HepG2 (cell line): ENCODE data around the gene FBRSL1. TPM values are rescaled to one million over a fixed set of nuclear protein-coding genes. Genes with fewer than 3 reads are reported as not detected.

ENCODE experiments used
- ATAC-seq: fragments of 200-7000 bp; cut with Tn5 transposase; 3 replicates; pipeline ENCODE4 v1.9.1; 2020; ENCODE audit warnings: mild to moderate bottlenecking, moderate library complexity
- BruUV-seq: library from RNA; stranded (reverse); fragments of 400-500 nt; replicated peaks from 2 replicates; lab custom pipeline; 2021; lab: Mats Ljungman, UMichigan
- CTCF ChIA-PET: fragments of 300-600 bp; formaldehyde crosslinking; extraction: SDS; loops from one replicate; lab custom pipeline; 2021; ENCODE audit warnings: low total read pairs, inconsistent platforms, low intra/inter-chr PET ratio; lab: Yijun Ruan, JAX
- POLR2A ChIA-PET: fragments of 350-600 bp; sonication (Branson Sonifier 250); formaldehyde crosslinking; loops from one replicate; lab custom pipeline; 2020; ENCODE audit warnings: antibody characterized with exemption, inconsistent platforms; lab: Yijun Ruan, JAX
- DNase-seq: peaks from one replicate; pipeline ENCODE4 v3.0.0-alpha.2; 2015; ENCODE audit warnings: low spot score
- FAIRE-seq: peaks from 3 replicates; lab custom pipeline; 2011; peaks lifted over from hg19 to GRCh38; lab: Jason Lieb, UNC
- H2AFZ ChIP-seq: one replicate; pipeline ENCODE4 v1.6.1; 2011; ENCODE audit warnings: low read length, inconsistent platforms
- H3K27ac ChIP-seq: fragments of 300-600 bp; 3 replicates; pipeline ENCODE4 v1.8.0; 2011; ENCODE audit warnings: mixed run types, mild to moderate bottlenecking, mixed read lengths, low read length, inconsistent platforms; ENCODE audit not compliant: insufficient read depth; ENCODE audit errors: extremely low read length
- H3K27me3 ChIP-seq, 2 experiments: fragments of 200-600 bp in 1 of 2; 2 replicates in 1 of 2; 3 replicates in 1 of 2; pipeline versions ENCODE4 v1.6.0 to v1.8.0; 2011; ENCODE audit warnings: low read length in 2 of 2, mild to moderate bottlenecking in 2 of 2, moderate library complexity in 2 of 2, inconsistent platforms in 1 of 2; ENCODE audit not compliant: insufficient read depth in 2 of 2, control insufficient read depth in 1 of 2
- H3K36me3 ChIP-seq, 2 experiments: fragments of 200-600 bp in 1 of 2; replicated peaks in 1 of 2; 2 replicates in 1 of 2; 3 replicates in 1 of 2; pipeline versions ENCODE4 v1.5.1 to v1.8.0; 2011; ENCODE audit warnings: low read length in 2 of 2, inconsistent platforms in 1 of 2; ENCODE audit not compliant: insufficient read depth in 2 of 2, control insufficient read depth in 1 of 2
- H3K4me1 ChIP-seq: 2 replicates; pipeline ENCODE4 v1.5.1; 2012; ENCODE audit warnings: low read length, inconsistent platforms; ENCODE audit not compliant: insufficient read depth
- H3K4me2 ChIP-seq: 2 replicates; pipeline ENCODE4 v1.6.0; 2011; ENCODE audit warnings: low read depth, low read length, inconsistent platforms
- H3K4me3 ChIP-seq, 3 experiments: fragments of 200-600 bp in 1 of 3; sonication (generic), shearing (Covaris generic) in 1 of 3; replicated peaks in 1 of 3; 2 replicates each; pipeline ENCODE4 v1.5.1; 2011 to 2016; ENCODE audit warnings: low read length in 3 of 3, inconsistent platforms in 2 of 3, low read depth in 2 of 3, mild to moderate bottlenecking in 2 of 3, control low read depth in 1 of 3, mixed read lengths in 1 of 3; ENCODE audit not compliant: insufficient read depth in 1 of 3
- H3K79me2 ChIP-seq: one replicate; pipeline ENCODE4 v1.6.1; 2011; ENCODE audit warnings: low read length, inconsistent platforms; ENCODE audit not compliant: insufficient read depth
- H3K9ac ChIP-seq: 2 replicates; pipeline ENCODE4 v1.6.0; 2011; ENCODE audit warnings: mild to moderate bottlenecking, low read depth, low read length, inconsistent platforms; ENCODE audit not compliant: insufficient read depth
- H3K9me3 ChIP-seq: 2 replicates; pipeline ENCODE4 v1.5.1; 2012; ENCODE audit warnings: mild to moderate bottlenecking, low read length
- H4K20me1 ChIP-seq: 2 replicates; pipeline ENCODE4 v1.6.0; 2011; ENCODE audit warnings: inconsistent platforms, mild to moderate bottlenecking, low read length, moderate library complexity; ENCODE audit not compliant: insufficient read depth
- AKNA ChIP-seq: sonication (generic); formaldehyde crosslinking; IDR thresholded peaks from 2 replicates; pipeline ENCODE4 v1.4.0; 2020; ENCODE audit warnings: missing genetic modification reagents, borderline replicate concordance
- NFYC ChIP-seq: IDR thresholded peaks from 2 replicates; pipeline ENCODE4 v1.6.1; 2016; ENCODE audit warnings: missing genetic modification reagents, missing compliant biosample characterization
- RXRA ChIP-seq: sonication (generic); formaldehyde crosslinking; IDR thresholded peaks from 2 replicates; pipeline ENCODE4 v1.5.1; 2020; ENCODE audit warnings: missing genetic modification reagents
- SMARCC2 ChIP-seq: fragments of 450-650 bp; IDR thresholded peaks from 2 replicates; pipeline ENCODE4 v1.6.1; 2017; ENCODE audit warnings: antibody characterized with exemption, mild to moderate bottlenecking
- THAP8 ChIP-seq: sonication (generic); formaldehyde crosslinking; IDR thresholded peaks from 2 replicates; pipeline ENCODE4 v1.5.1; 2020; ENCODE audit warnings: missing genetic modification reagents, mild to moderate bottlenecking, borderline replicate concordance
- USF2 ChIP-seq, 2 experiments: sonication (generic) in 1 of 2; formaldehyde crosslinking in 1 of 2; IDR thresholded peaks; 2 replicates each; pipeline versions ENCODE4 v1.5.1 to v1.6.1; 2011 to 2020; ENCODE audit warnings: borderline replicate concordance in 1 of 2, low read depth in 1 of 2, low read length in 1 of 2, mild to moderate bottlenecking in 1 of 2, missing genetic modification reagents in 1 of 2, moderate library complexity in 1 of 2
- WGBS: methylation state at CpG from one replicate; pipeline ENCODE4 v1.1.6; 2017; ENCODE audit warnings: low lambda C conversion rate; 5-methylcytosine and 5-hydroxymethylcytosine counted together
- in situ Hi-C: cut with HindIII; loops from 2 replicates; pipeline ENCODE4 v1.10.0; 2017; ENCODE audit warnings: low pct_unique_long_range_greater_than_20kb; ENCODE audit not compliant: extremely low pct_ligation_motif_present
- intact Hi-C: fragments of 100-400 bp; cut with micrococcal nuclease; formaldehyde crosslinking; loops from one replicate; pipeline ENCODE4 v1.10.0; 2022; ENCODE audit not compliant: unreplicated experiment
- polyA plus RNA-seq, 8 experiments: library from polyadenylated mRNA; depleted of rRNA in 3 of 8; stranded (reverse) in 7 of 8; unstranded in 1 of 8; fragments of >200 nt; fragmentation: Illumina TruSeq in 4 of 8; extraction: Trizol in 4 of 8; gene quantifications; 2 replicates each; pipeline versions ENCODE4 v1.2.1 to v1.2.3, GENCODE V29; 2011 to 2016; ENCODE audit warnings: low read depth in 4 of 8, missing spikeins in 1 of 8, mixed read lengths in 1 of 8; ENCODE audit not compliant: insufficient read depth in 1 of 8
- total RNA-seq, 5 experiments: library from RNA; depleted of rRNA; stranded (reverse); fragments of >200 nt; fragmentation: Illumina TruSeq; extraction: Trizol; gene quantifications; 2 replicates each; pipeline ENCODE4 v1.2.3, GENCODE V29; 2016; ENCODE audit warnings: low read depth in 1 of 5

The FBRSL1 gene
- total and polyA plus RNA-seq, 2 of the 13 experiments (the other 11 are each of a cell fraction or from before 2014, with no cell fraction given), result 3.6 to 7.9 TPM

- ChIA-PET CTCF (no interaction called here), POLR2A (no interaction called here)
- H3K27ac ChIP-seq, result no peak overlapping the region
- DNase-seq, result no peak
- H3K36me3 ChIP-seq, result no peaks in the 10 kb centered on the region
- 80% methylated on average over 25 of the region's 48 CpGs for WGBS
- in situ Hi-C loops (no loop called here), intact Hi-C loops (no loop called here)
- TF ChIP-seq THAP8 (CRISPR knock-in tag), result no peak
- no peak overlapping the region for H3K4me2 ChIP-seq
- H3K9me3 ChIP-seq, result no peaks in the 10 kb centered on the region
- H3K4me1 ChIP-seq, result peaks cover 60% of the 10 kb centered on the region
- peaks cover 2 to 37% of the 10 kb centered on the region in 2 experiments; a peak in 4 of 5 replicates for H3K27me3 ChIP-seq
- ATAC-seq, result no peak
- H4K20me1 ChIP-seq, result no peaks in the 10 kb centered on the region
- H3K79me2 ChIP-seq, result no peaks in the 10 kb centered on the region
- no peak overlapping the region for H2AFZ ChIP-seq
- no peak for FAIRE-seq
- no peak overlapping the region for H3K4me3 ChIP-seq
- H3K9ac ChIP-seq, result no peak overlapping the region
- BruUV-seq, result no TSS peak
These were observed 47.8 kb upstream of the FBRSL1 start for GRCh38 chr12:132441871-132442863.

GRCh38 chr12:132443091-132443490, 46.9 kb upstream of the FBRSL1 start:
- Histone ChIP-seq H2AFZ (no peak overlapping the region), H3K27me3 (peaks cover 7 to 42% of the 10 kb centered on the region in 2 experiments), H3K36me3 (no peaks in the 10 kb centered on the region), H3K4me3 (no peak overlapping the region), H3K9me3 (no peaks in the 10 kb centered on the region), H4K20me1 (no peaks in the 10 kb centered on the region), H3K27ac (no peak overlapping the region), H3K9ac (no peak overlapping the region), H3K79me2 (no peaks in the 10 kb centered on the region), H3K4me2 (no peak overlapping the region), H3K4me1 (peaks cover 56% of the 10 kb centered on the region)
- ChIA-PET CTCF (no interaction called here), POLR2A (no interaction called here)
- WGBS, result 83% methylated on average over 25 of the region's 25 CpGs
- no peak for ATAC-seq
- intact Hi-C loops (no loop called here), in situ Hi-C loops (no loop called here)
- DNase-seq, result no peak
- no peak for FAIRE-seq
- BruUV-seq, result no TSS peak
- TF ChIP-seq RXRA (CRISPR knock-in tag) (no peak), AKNA (CRISPR knock-in tag) (no peak), SMARCC2 (no peak), USF2 (IDR thresholded peaks at IDR 0.05; ENCODE audit: low read depth, low read length) (no peak), USF2 (CRISPR knock-in tag; IDR thresholded peaks at IDR 0.05; ENCODE audit: borderline replicate concordance) (no peak), NFYC (CRISPR knock-in tag) (no peak)
